Measurements from ENCODE around the gene TUBA3D.
"Not testable (repeated sequence)": the region's sequence is repeated elsewhere in the genome, so short reads cannot be mapped to it uniquely, and the experiment has no call there.

TUBA3D gene

GRCh38 chr2:131516011-131516410 lies 40.1 kb downstream of the TUBA3D start:
- no peak for DNase-seq

- peak in 1 of 2 experiments; percentile 13 for DNase-seq
These were observed 40.7 kb downstream of the TUBA3D start for GRCh38 chr2:131516621-131517020.

- no peak for DNase-seq
These were observed 41.4 kb downstream of the TUBA3D start for GRCh38 chr2:131517106-131517831.

- not testable (repeated sequence) for DNase-seq
These were observed 41.9 kb downstream of the TUBA3D start for GRCh38 chr2:131517856-131518255.

GRCh38 chr2:131518531-131518930 lies 42.6 kb downstream of the TUBA3D start:
- DNase-seq, result not testable (repeated sequence)

GRCh38 chr2:131519466-131519865 lies 43.5 kb downstream of the TUBA3D start:
- DNase-seq, result no peak

GRCh38 chr2:131519871-131520470 lies 44.1 kb downstream of the TUBA3D start:
- not testable (repeated sequence) for DNase-seq

GRCh38 chr2:131520526-131520925 lies 44.6 kb downstream of the TUBA3D start:
- no peak for DNase-seq

GRCh38 chr2:131521524-131521923 lies 45.6 kb downstream of the TUBA3D start:
- DNase-seq, result not testable (repeated sequence)

- no peak for DNase-seq
These were observed 46.3 kb downstream of the TUBA3D start for GRCh38 chr2:131521961-131522781.

- not testable (repeated sequence) for DNase-seq
These were observed 49.3 kb downstream of the TUBA3D start for GRCh38 chr2:131525256-131525655.

GRCh38 chr2:131527131-131528001 lies 51.4 kb downstream of the TUBA3D start, which contains the start of gene CCDC74A:
TSS of gene CCDC74A (plus strand) at chr2:131527888. CDS start at chr2:131527971, 83 bp downstream.
- peak; percentile 59 to 83 for DNase-seq

GRCh38 chr2:131528981-131529863 lies 53.3 kb downstream of the TUBA3D start:
- not testable (repeated sequence) for DNase-seq

- DNase-seq, result not testable (repeated sequence)
These were observed 54.0 kb downstream of the TUBA3D start for GRCh38 chr2:131529864-131530445.

GRCh38 chr2:131530626-131531344 lies 54.9 kb downstream of the TUBA3D start:
- DNase-seq, result not testable (repeated sequence)

GRCh38 chr2:131531547-131532185 lies 55.7 kb downstream of the TUBA3D start:
- not testable (repeated sequence) for DNase-seq
